ENCODE data around the gene SIAH1. TPM values are rescaled to one million over a fixed set of nuclear protein-coding genes. Genes with fewer than 3 reads are reported as not detected.

The SIAH1 gene
- total and polyA plus RNA-seq, 12 donors = 10.1 to 17.2 (median 14.5) TPM

GRCh38 chr16:48310908-48311641 lies 74.1 kb downstream of the SIAH1 start:
- H3K9me3 ChIP-seq = peaks cover 2 to 65% (median 33%) of the 10 kb centered on the region in 11 donors
- H3K27me3 ChIP-seq = no peaks in the 10 kb centered on the region
- no peak overlapping the region for H3K27ac ChIP-seq
- 96 to 100% methylated on average over 4 of the region's 4 CpGs for WGBS, 2 donors
- no peak for ATAC-seq
- TF ChIP-seq CTCF (IDR thresholded peaks at IDR 0.05) = no peak
- H3K4me1 ChIP-seq = peaks cover 0 to 6% (median 0%) of the 10 kb centered on the region in 9 donors
- intact Hi-C loops (cut with DNase I) = no loop called here
- H3K4me3 ChIP-seq = no peak overlapping the region
- no peak for DNase-seq
- H3K36me3 ChIP-seq = peaks cover 0 to 94% (median 57%) of the 10 kb centered on the region in 9 donors

Other genes starting within 250 kb of the SIAH1 start
- under 1 TPM in 2 of 10 donors, not detected in 8; 0.07 to 0.20 TPM for gene ABCC12, start 229.4 kb downstream of the SIAH1 start, total RNA-seq
- gene ABCC12, start 229.4 kb downstream of the SIAH1 start, polyA plus RNA-seq = under 1 TPM in 1 of 2 donors, not detected in 1; 0.01 TPM
- 10 to 100 TPM; 66.2 to 86.6 (median 75.4) TPM for gene LONP2, start 141.1 kb downstream of the SIAH1 start, total RNA-seq
- gene LONP2, start 141.1 kb downstream of the SIAH1 start, polyA plus RNA-seq = 10 to 100 TPM; 16.5 to 53.8 TPM
- gene ABCC11, start 137.9 kb downstream of the SIAH1 start, total RNA-seq = under 1 TPM in 6 of 10 donors, not detected in 4; 0.17 to 0.61 (median 0.26) TPM
- gene ABCC11, start 137.9 kb downstream of the SIAH1 start, polyA plus RNA-seq = under 1 TPM in 1 of 2 donors, not detected in 1; 0.01 TPM
- 10 to 100 TPM; 18.4 to 27.9 (median 21.5) TPM for gene N4BP1, start 224.8 kb upstream of the SIAH1 start, total RNA-seq
- gene N4BP1, start 224.8 kb upstream of the SIAH1 start, polyA plus RNA-seq = 1 to 10 TPM; 6.2 to 9.6 TPM